GM12891 (cell line): ENCODE results near the gene PRR14L.
"Not testable (repeated sequence)": the region's sequence is repeated elsewhere in the genome, so short reads cannot be mapped to it uniquely, and the experiment has no call there.

Experiments used
- POLR2A ChIP-seq: IDR thresholded peaks from 2 replicates; pipeline ENCODE4 v1.6.1; 2011; ENCODE audit warnings: low read depth, low read length, control low read depth
- POLR2AphosphoS5 ChIP-seq: IDR thresholded peaks from 2 replicates; pipeline ENCODE4 v1.6.1; 2011; ENCODE audit warnings: low read depth, low read length, control low read depth
- POU2F2 ChIP-seq: IDR thresholded peaks from 2 replicates; pipeline ENCODE4 v1.6.1; 2011; ENCODE audit warnings: low read depth, mild to moderate bottlenecking, control low read depth, low read length, moderate library complexity
- TAF1 ChIP-seq: IDR thresholded peaks from 2 replicates; pipeline ENCODE4 v1.6.1; 2011; ENCODE audit warnings: low read depth, low read length, control low read depth

GRCh38 chr22:31660860-31661341, 89.0 kb downstream of the PRR14L start:
- TF ChIP-seq POLR2AphosphoS5, POLR2A, TAF1, POU2F2: not testable (repeated sequence)
